Right lobe of liver (tissue), 6 donors: ENCODE results near the gene TIMM17B. TPM values are rescaled to one million over a fixed set of nuclear protein-coding genes. Genes with fewer than 3 reads are reported as not detected.

ENCODE experiments used
- ATAC-seq, 4 donors: fragments of 200-7000 bp; cut with Tn5 transposase; one replicate each; pipeline ENCODE4 v1.9.1; 2020; ENCODE audit warnings: mild to moderate bottlenecking in 4 of 4, moderate library complexity in 4 of 4
- DNase-seq, 3 donors: peaks; one replicate each; pipeline ENCODE4 v3.0.0-alpha.2; 2020
- H3K27ac ChIP-seq, 3 donors: fragments of 200-600 bp; one replicate each; pipeline ENCODE4 v1.8.0; 2022
- H3K27me3 ChIP-seq, 2 donors: fragments of 200-600 bp; one replicate each; pipeline ENCODE4 v1.8.0; 2022
- H3K36me3 ChIP-seq, 4 donors: fragments of 200-600 bp; sonication (generic) in 1 of 4; one replicate each; pipeline versions ENCODE4 v1.5.1 to v1.8.0; 2017 to 2022; ENCODE audit warnings: control low read depth in 1 of 4
- H3K4me1 ChIP-seq, 4 donors: fragments of 200-600 bp; sonication (generic) in 1 of 4; one replicate each; pipeline versions ENCODE4 v1.5.1 to v1.8.0; 2017 to 2022; ENCODE audit warnings: control low read depth in 1 of 4
- H3K4me3 ChIP-seq, 3 donors: fragments of 200-600 bp; one replicate each; pipeline ENCODE4 v1.8.0; 2022
- H3K9me3 ChIP-seq, 4 donors: fragments of 200-600 bp; sonication (generic) in 1 of 4; one replicate each; pipeline versions ENCODE4 v1.5.1 to v1.8.0; 2017 to 2022; ENCODE audit warnings: control low read depth in 1 of 4
- CTCF ChIP-seq, 4 donors: fragments of 200-600 bp in 3 of 4; fragments of 450-650 bp in 1 of 4; IDR thresholded peaks; one replicate each; pipeline versions ENCODE4 v1.5.1 to v1.8.0; 2016 to 2022; ENCODE audit warnings: antibody characterized with exemption in 4 of 4, mild to moderate bottlenecking in 2 of 4
- POLR2A ChIP-seq: fragments of 450-650 bp; IDR thresholded peaks from one replicate; pipeline ENCODE4 v1.6.1; 2017; ENCODE audit warnings: antibody characterized with exemption, mild to moderate bottlenecking
- WGBS: methylation state at CpG from one replicate; pipeline ENCODE4 v1.1.6; 2018; ENCODE audit warnings: low coverage, low lambda C conversion rate; ENCODE audit not compliant: insufficient coverage; ENCODE audit errors: missing lambda C conversion rate; 5-methylcytosine and 5-hydroxymethylcytosine counted together
- intact Hi-C, 2 donors: fragments of 100-400 bp; cut with DNase I; formaldehyde crosslinking; loops; one replicate each; pipeline versions ENCODE4 v1.11.2 to v1.14.1; 2022
- total RNA-seq, 6 experiments: library from RNA; depleted of rRNA in 2 of 6; stranded (reverse); fragments of >200 nt in 2 of 6; fragmentation: NEBNext Ultra II Directional in 3 of 6; extraction: Animal tissue kit (Norgen Biotek cat#: 25700) in 3 of 6; gene quantifications; one replicate each; pipeline versions ENCODE4 v1.1.0 to v1.2.4, GENCODE V29; 2016 to 2023
- donor health status: DM: no; HTN: yes; CAD: no.
- donor health status: DM: no; HTN: no; CAD: no.
- donor health status: DM: no; HTN: no; CAD: no.
- donor health status: DM: no; HTN: yes; CAD: no.
- donor health status: DM: no; HTN: yes; CAD: no.

Gene TIMM17B
- total RNA-seq, 6 experiments from 2014 or later = 18.2 to 29.5 (median 22.5) TPM

GRCh38 chrX:48940404-48940955 lies 42.9 kb upstream of the TIMM17B start:
- Histone ChIP-seq H3K4me3 (no peak overlapping the region), H3K27me3 (no peaks in the 10 kb centered on the region), H3K36me3 (peaks cover 0 to 3% (median 0%) of the 10 kb centered on the region in 4 donors), H3K27ac (no peak overlapping the region), H3K4me1 (no peaks in the 10 kb centered on the region), H3K9me3 (no peaks in the 10 kb centered on the region)
- TF ChIP-seq CTCF (IDR thresholded peaks at IDR 0.05) = no peak
- no peak for TF ChIP-seq POLR2A
- WGBS = 58% methylated on average over 2 of the region's 2 CpGs
- DNase-seq (no peak), ATAC-seq (no peak)
- intact Hi-C loops = no loop called here

GRCh38 chrX:48939524-48940228 lies 42.1 kb upstream of the TIMM17B start:
- no peak for ATAC-seq
- H3K9me3 ChIP-seq = no peaks in the 10 kb centered on the region
- TF ChIP-seq POLR2A = no peak
- TF ChIP-seq CTCF (IDR thresholded peaks at IDR 0.05) = no peak
- H3K27me3 ChIP-seq = no peaks in the 10 kb centered on the region
- peaks cover 0 to 10% (median 0%) of the 10 kb centered on the region in 4 donors for H3K36me3 ChIP-seq
- intact Hi-C loops = no loop called here
- DNase-seq = no peak
- peak overlapping the region in 1 of 3 donors; percentile 40 for H3K27ac ChIP-seq
- no peaks in the 10 kb centered on the region for H3K4me1 ChIP-seq
- WGBS = 80% methylated on average over 3 of the region's 3 CpGs
- H3K4me3 ChIP-seq = no peak overlapping the region

- no peak for ATAC-seq
- Histone ChIP-seq H3K36me3 (peaks cover 0 to 17% (median 0%) of the 10 kb centered on the region in 4 donors), H3K9me3 (no peaks in the 10 kb centered on the region), H3K4me3 (no peak overlapping the region), H3K27me3 (no peaks in the 10 kb centered on the region), H3K27ac (peak overlapping the region in 1 of 3 donors; percentile 40), H3K4me1 (no peaks in the 10 kb centered on the region)
- no peak for DNase-seq
- WGBS = 83% methylated on average over 1 of the region's 1 CpG
- intact Hi-C loops = no loop called here
- TF ChIP-seq POLR2A = no peak
- no peak for TF ChIP-seq CTCF (IDR thresholded peaks at IDR 0.05)
Measured at GRCh38 chrX:48938721-48939425, 41.3 kb upstream of the TIMM17B start.

GRCh38 chrX:48937054-48937907 lies 39.7 kb upstream of the TIMM17B start:
- no peak overlapping the region for H3K4me3 ChIP-seq
- 27% methylated on average over 2 of the region's 9 CpGs for WGBS
- H3K36me3 ChIP-seq = peaks cover 0 to 18% (median 0%) of the 10 kb centered on the region in 4 donors
- ATAC-seq (peak; percentile 39 to 67 (median 50)), DNase-seq (peak in 2 of 3 donors; percentile 58 to 71)
- intact Hi-C loops = no loop called here
- TF ChIP-seq CTCF (IDR thresholded peaks at IDR 0.05) (peak in 2 of 4 donors; percentile 9 to 11), POLR2A (no peak)
- H3K27me3 ChIP-seq = no peaks in the 10 kb centered on the region
- H3K27ac ChIP-seq = peak overlapping the region in 1 of 3 donors; percentile 4
- H3K4me1 ChIP-seq = no peaks in the 10 kb centered on the region
- no peaks in the 10 kb centered on the region for H3K9me3 ChIP-seq
